ENCODE data around the gene CHAC2. TPM values are rescaled to one million over a fixed set of nuclear protein-coding genes. Genes with fewer than 3 reads are reported as not detected.

Gene CHAC2
- total and polyA plus RNA-seq, 2 of the 13 experiments (the other 11 are each of a cell fraction or from before 2014, with no cell fraction given) = 1.7 to 10.7 TPM

- no peak for TF ChIP-seq ZNF558 (CRISPR knock-in tag; IDR thresholded peaks at IDR 0.05; ENCODE audit: borderline replicate concordance)
- TF ChIP-seq SRY (CRISPR knock-in tag; IDR thresholded peaks at IDR 0.05) = no peak; the same call in none of the 2 replicates
- TF ChIP-seq TOPORS (CRISPR knock-in tag; IDR thresholded peaks at IDR 0.05) = no peak
- TF ChIP-seq, protein P1, sequence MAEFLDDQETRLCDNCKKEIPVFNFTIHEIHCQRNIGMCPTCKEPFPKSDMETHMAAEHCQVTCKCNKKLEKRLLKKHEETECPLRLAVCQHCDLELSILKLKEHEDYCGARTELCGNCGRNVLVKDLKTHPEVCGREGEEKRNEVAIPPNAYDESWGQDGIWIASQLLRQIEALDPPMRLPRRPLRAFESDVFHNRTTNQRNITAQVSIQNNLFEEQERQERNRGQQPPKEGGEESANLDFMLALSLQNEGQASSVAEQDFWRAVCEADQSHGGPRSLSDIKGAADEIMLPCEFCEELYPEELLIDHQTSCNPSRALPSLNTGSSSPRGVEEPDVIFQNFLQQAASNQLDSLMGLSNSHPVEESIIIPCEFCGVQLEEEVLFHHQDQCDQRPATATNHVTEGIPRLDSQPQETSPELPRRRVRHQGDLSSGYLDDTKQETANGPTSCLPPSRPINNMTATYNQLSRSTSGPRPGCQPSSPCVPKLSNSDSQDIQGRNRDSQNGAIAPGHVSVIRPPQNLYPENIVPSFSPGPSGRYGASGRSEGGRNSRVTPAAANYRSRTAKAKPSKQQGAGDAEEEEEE (CRISPR knock-in tag; IDR thresholded peaks at IDR 0.05; ENCODE audit: borderline replicate concordance) = 0 out of 2 replicates have a peak, but pooled peaks have one; percentile 84
- no peak for TF ChIP-seq ZNF280D (CRISPR knock-in tag; IDR thresholded peaks at IDR 0.05)
- peak; percentile 65; the same call in 1 of the 2 replicates for TF ChIP-seq AHDC1 (CRISPR knock-in tag; IDR thresholded peaks at IDR 0.05; ENCODE audit: borderline replicate concordance)
- peak; percentile 61; the same call in 1 of the 2 replicates for TF ChIP-seq ZSCAN9 (CRISPR knock-in tag; IDR thresholded peaks at IDR 0.05; ENCODE audit: borderline replicate concordance)
- TF ChIP-seq, protein P2, sequence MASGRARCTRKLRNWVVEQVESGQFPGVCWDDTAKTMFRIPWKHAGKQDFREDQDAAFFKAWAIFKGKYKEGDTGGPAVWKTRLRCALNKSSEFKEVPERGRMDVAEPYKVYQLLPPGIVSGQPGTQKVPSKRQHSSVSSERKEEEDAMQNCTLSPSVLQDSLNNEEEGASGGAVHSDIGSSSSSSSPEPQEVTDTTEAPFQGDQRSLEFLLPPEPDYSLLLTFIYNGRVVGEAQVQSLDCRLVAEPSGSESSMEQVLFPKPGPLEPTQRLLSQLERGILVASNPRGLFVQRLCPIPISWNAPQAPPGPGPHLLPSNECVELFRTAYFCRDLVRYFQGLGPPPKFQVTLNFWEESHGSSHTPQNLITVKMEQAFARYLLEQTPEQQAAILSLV (CRISPR knock-in tag; IDR thresholded peaks at IDR 0.05; ENCODE audit: borderline replicate concordance) = peak; percentile 90; the same call in 1 of the 2 replicates
- TF ChIP-seq, protein P3, sequence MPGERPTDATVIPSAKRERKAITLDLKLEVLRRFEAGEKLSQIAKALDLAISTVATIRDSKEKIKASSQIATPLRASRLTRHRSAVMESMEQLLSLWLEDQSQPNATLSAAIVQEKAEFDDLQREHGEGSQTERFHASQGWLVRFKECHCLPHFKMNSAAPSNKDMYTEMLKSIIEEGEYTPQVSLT (CRISPR knock-in tag; IDR thresholded peaks at IDR 0.05; ENCODE audit: borderline replicate concordance, low read depth) = no peak
- TF ChIP-seq, protein P4, sequence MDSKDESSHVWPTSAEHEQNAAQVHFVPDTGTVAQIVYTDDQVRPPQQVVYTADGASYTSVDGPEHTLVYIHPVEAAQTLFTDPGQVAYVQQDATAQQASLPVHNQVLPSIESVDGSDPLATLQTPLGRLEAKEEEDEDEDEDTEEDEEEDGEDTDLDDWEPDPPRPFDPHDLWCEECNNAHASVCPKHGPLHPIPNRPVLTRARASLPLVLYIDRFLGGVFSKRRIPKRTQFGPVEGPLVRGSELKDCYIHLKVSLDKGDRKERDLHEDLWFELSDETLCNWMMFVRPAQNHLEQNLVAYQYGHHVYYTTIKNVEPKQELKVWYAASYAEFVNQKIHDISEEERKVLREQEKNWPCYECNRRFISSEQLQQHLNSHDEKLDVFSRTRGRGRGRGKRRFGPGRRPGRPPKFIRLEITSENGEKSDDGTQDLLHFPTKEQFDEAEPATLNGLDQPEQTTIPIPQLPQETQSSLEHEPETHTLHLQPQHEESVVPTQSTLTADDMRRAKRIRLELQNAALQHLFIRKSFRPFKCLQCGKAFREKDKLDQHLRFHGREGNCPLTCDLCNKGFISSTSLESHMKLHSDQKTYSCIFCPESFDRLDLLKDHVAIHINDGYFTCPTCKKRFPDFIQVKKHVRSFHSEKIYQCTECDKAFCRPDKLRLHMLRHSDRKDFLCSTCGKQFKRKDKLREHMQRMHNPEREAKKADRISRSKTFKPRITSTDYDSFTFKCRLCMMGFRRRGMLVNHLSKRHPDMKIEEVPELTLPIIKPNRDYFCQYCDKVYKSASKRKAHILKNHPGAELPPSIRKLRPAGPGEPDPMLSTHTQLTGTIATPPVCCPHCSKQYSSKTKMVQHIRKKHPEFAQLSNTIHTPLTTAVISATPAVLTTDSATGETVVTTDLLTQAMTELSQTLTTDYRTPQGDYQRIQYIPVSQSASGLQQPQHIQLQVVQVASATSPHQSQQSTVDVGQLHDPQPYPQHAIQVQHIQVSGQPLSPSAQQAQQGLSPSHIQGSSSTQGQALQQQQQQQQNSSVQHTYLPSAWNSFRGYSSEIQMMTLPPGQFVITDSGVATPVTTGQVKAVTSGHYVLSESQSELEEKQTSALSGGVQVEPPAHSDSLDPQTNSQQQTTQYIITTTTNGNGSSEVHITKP (CRISPR knock-in tag; IDR thresholded peaks at IDR 0.05; ENCODE audit: low read depth) = no peak
Measured at GRCh38 chr2:53767405-53768241, at the start of gene CHAC2 (continued).
